ENCODE results near the gene LAMA3.

GRCh38 chr18:23983112-23983511, 293.9 kb downstream of the LAMA3 start:
- no peak for TF ChIP-seq POLR2AphosphoS5 (IDR thresholded peaks at IDR 0.05)
- TF ChIP-seq, protein P1, sequence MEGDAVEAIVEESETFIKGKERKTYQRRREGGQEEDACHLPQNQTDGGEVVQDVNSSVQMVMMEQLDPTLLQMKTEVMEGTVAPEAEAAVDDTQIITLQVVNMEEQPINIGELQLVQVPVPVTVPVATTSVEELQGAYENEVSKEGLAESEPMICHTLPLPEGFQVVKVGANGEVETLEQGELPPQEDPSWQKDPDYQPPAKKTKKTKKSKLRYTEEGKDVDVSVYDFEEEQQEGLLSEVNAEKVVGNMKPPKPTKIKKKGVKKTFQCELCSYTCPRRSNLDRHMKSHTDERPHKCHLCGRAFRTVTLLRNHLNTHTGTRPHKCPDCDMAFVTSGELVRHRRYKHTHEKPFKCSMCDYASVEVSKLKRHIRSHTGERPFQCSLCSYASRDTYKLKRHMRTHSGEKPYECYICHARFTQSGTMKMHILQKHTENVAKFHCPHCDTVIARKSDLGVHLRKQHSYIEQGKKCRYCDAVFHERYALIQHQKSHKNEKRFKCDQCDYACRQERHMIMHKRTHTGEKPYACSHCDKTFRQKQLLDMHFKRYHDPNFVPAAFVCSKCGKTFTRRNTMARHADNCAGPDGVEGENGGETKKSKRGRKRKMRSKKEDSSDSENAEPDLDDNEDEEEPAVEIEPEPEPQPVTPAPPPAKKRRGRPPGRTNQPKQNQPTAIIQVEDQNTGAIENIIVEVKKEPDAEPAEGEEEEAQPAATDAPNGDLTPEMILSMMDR (IDR thresholded peaks at IDR 0.05) = no peak
- no peak for TF ChIP-seq POLR2A (IDR thresholded peaks at IDR 0.05)
- no peak for TF ChIP-seq EP300 (IDR thresholded peaks at IDR 0.05)
